Stomach (tissue), 9 donors: Measurements from ENCODE around the gene MXI1. TPM values are rescaled to one million over a fixed set of nuclear protein-coding genes. Genes with fewer than 3 reads are reported as not detected.

Source experiments
- DNase-seq, 2 donors: peaks; one replicate each; pipeline versions ENCODE4 v3.0.0 to v3.0.0-alpha.2; 2013 to 2019
- H3K27ac ChIP-seq, 5 donors: fragments of 200-600 bp in 4 of 5; sonication (generic) in 4 of 5; one replicate each; pipeline ENCODE4 v1.5.1; 2013 to 2019; ENCODE audit warnings: mild to moderate bottlenecking in 1 of 5, moderate library complexity in 1 of 5
- H3K27me3 ChIP-seq, 3 donors: fragments of 200-600 bp; sonication (generic); one replicate each; pipeline ENCODE4 v1.5.1; 2017 to 2019; ENCODE audit warnings: mixed run types in 1 of 3
- H3K36me3 ChIP-seq, 4 donors: fragments of 200-600 bp; sonication (generic); 1 replicate in 3 of 4; 2 replicates in 1 of 4; pipeline ENCODE4 v1.5.1; 2016 to 2019
- H3K4me1 ChIP-seq, 4 donors: fragments of 200-600 bp; sonication (generic); one replicate each; pipeline ENCODE4 v1.5.1; 2016 to 2019
- H3K4me3 ChIP-seq, 4 donors: fragments of 200-600 bp; sonication (generic) in 3 of 4; one replicate each; pipeline ENCODE4 v1.5.1; 2016 to 2019; ENCODE audit warnings: mild to moderate bottlenecking in 1 of 4
- H3K9me3 ChIP-seq, 4 donors: fragments of 200-600 bp; sonication (generic); one replicate each; pipeline ENCODE4 v1.5.1; 2016 to 2019
- EP300 ChIP-seq: sonication (generic); formaldehyde crosslinking; IDR thresholded peaks from one replicate; pipeline ENCODE4 v1.6.1; 2017; ENCODE audit warnings: antibody characterized with exemption
- POLR2A ChIP-seq, 4 donors: fragments of 450-650 bp; IDR thresholded peaks; one replicate each; pipeline ENCODE4 v1.6.1; 2016; ENCODE audit warnings: antibody characterized with exemption in 4 of 4, control low read depth in 2 of 4, mild to moderate bottlenecking in 1 of 4, moderate library complexity in 1 of 4
- POLR2AphosphoS5 ChIP-seq, 3 donors: sonication (generic); formaldehyde crosslinking; IDR thresholded peaks; one replicate each; pipeline ENCODE4 v1.6.1; 2016; ENCODE audit warnings: antibody characterized with exemption in 3 of 3
- WGBS, 5 donors: extraction: QIAGEN DNeasy Blood & Tissue Kit in 3 of 5; methylation state at CpG; one replicate each; pipeline versions ENCODE4 v1.1.5 to v1.1.7; 2013 to 2018; 5-methylcytosine and 5-hydroxymethylcytosine counted together
- intact Hi-C: fragments of 100-400 bp; cut with DNase I; formaldehyde crosslinking; loops from one replicate; pipeline ENCODE4 v1.15.1; 2023; ENCODE audit warnings: low total_unique reads
- polyA plus RNA-seq, 3 donors: library from polyadenylated mRNA; stranded (reverse); fragments of 200-250 nt; gene quantifications; one replicate each; pipeline ENCODE4 v1.2.3, GENCODE V29; 2013
- total RNA-seq, 5 donors: library from RNA; depleted of rRNA; stranded (reverse); fragments of >200 nt; gene quantifications; one replicate each; pipeline versions ENCODE4 v1.1.0 to v1.2.3, GENCODE V29; 2014 to 2016
- TF ChIP-seq, protein P1 (sequence below), 7 experiments: fragments of 450-650 bp in 4 of 7; fragments of 200-600 bp in 3 of 7; sonication (generic) in 3 of 7; IDR thresholded peaks; one replicate each; pipeline ENCODE4 v1.5.1; 2016 to 2019; ENCODE audit warnings: antibody characterized with exemption in 7 of 7, control low read depth in 2 of 7, mild to moderate bottlenecking in 1 of 7
- donor health status: healthy with polysubstance abuse.
- donor health status: Bipolar disorder and iron deficiency.
- donor health status: healthy.

MXI1 gene
- total and polyA plus RNA-seq, 8 donors, result 3.5 to 163 (median 34.3) TPM

DNA sequence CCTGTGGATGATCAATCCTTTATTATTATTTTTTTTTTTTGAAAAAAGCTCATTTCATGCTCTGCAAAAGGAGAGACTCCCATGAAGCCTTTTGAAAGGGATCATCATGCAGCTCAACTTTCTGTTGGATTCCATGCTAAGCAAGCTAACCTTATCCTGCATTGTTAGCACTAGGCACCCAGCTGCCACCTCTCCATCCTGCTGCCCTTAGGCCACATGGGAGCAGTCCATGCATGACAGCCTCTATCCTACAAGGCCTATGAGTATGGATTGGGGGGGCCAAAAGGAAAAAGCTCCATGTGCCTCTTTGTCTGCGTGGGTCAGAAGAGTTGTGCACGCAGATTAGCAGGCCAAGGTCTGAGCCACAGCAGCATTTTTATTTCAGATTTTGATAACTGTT is 78.1 kb downstream of the MXI1 start:
- intact Hi-C loops, result no loop called here
- WGBS, 5 donors, result 92 to 100% (median 98%) methylated on average over 2 of the region's 2 CpGs
- Histone ChIP-seq H3K27ac (no peak overlapping the region), H3K9me3 (no peaks in the 10 kb centered on the region), H3K4me1 (no peaks in the 10 kb centered on the region), H3K36me3 (peaks cover 12 to 81% (median 62%) of the 10 kb centered on the region in 4 donors), H3K4me3 (no peak overlapping the region), H3K27me3 (no peaks in the 10 kb centered on the region)
- TF ChIP-seq EP300 (no peak), POLR2AphosphoS5 (IDR thresholded peaks at IDR 0.05) (no peak), POLR2A (IDR thresholded peaks at IDR 0.05) (no peak)
- TF ChIP-seq, protein P1, sequence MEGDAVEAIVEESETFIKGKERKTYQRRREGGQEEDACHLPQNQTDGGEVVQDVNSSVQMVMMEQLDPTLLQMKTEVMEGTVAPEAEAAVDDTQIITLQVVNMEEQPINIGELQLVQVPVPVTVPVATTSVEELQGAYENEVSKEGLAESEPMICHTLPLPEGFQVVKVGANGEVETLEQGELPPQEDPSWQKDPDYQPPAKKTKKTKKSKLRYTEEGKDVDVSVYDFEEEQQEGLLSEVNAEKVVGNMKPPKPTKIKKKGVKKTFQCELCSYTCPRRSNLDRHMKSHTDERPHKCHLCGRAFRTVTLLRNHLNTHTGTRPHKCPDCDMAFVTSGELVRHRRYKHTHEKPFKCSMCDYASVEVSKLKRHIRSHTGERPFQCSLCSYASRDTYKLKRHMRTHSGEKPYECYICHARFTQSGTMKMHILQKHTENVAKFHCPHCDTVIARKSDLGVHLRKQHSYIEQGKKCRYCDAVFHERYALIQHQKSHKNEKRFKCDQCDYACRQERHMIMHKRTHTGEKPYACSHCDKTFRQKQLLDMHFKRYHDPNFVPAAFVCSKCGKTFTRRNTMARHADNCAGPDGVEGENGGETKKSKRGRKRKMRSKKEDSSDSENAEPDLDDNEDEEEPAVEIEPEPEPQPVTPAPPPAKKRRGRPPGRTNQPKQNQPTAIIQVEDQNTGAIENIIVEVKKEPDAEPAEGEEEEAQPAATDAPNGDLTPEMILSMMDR (IDR thresholded peaks at IDR 0.05), result no peak
- DNase-seq, result no peak

DNA sequence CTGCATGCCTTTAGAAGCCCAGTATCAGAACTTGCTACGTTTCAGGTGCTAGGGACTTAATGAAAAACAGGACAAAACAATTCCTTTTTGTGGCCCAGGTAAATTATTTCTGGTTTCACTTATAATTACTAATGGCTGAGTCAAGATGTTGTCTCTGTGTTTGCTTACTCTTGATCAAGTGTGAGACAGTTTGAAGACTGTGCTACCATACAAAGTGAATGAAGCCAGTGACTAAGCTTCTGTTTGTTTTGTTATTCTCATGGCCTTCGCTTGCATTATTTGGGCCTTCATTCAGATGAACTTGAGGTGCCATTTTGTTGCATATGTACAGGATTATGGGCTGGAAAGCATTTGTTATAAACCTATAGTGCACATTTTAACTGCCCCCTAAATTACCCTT is 79.4 kb downstream of the MXI1 start:
- Histone ChIP-seq H3K27ac (no peak overlapping the region), H3K9me3 (no peaks in the 10 kb centered on the region), H3K27me3 (no peaks in the 10 kb centered on the region), H3K4me1 (no peaks in the 10 kb centered on the region), H3K4me3 (no peak overlapping the region), H3K36me3 (peaks cover 12 to 82% (median 66%) of the 10 kb centered on the region in 4 donors)
- TF ChIP-seq POLR2A (IDR thresholded peaks at IDR 0.05) (no peak), EP300 (no peak), POLR2AphosphoS5 (IDR thresholded peaks at IDR 0.05) (no peak)
- TF ChIP-seq, protein P1 (IDR thresholded peaks at IDR 0.05), result no peak
- no peak for DNase-seq
- intact Hi-C loops, result no loop called here
- WGBS, 5 donors, result 82 to 91% (median 88%) methylated on average over 2 of the region's 2 CpGs

DNA sequence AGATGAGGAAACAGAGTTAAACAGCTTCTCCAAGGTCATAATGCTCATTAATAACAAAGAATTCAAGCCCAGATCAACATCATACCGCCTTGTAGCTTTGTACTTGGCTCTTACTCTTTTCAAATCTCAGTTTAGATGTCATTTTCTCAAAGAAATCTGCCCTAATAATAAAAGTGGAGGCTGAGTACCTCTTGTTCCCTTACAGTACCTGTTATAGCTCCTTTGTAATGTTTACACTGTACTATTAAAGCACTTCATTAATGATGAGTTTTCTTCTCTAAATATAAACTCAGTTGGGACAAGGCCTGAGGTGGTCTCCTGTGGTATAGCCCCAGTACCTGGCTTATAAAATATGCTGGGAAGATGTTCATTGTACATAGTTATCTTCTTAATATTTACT is 89.6 kb downstream of the MXI1 start:
- Histone ChIP-seq H3K27ac (no peak overlapping the region), H3K9me3 (no peaks in the 10 kb centered on the region)
- intact Hi-C loops, result no loop called here

DNA sequence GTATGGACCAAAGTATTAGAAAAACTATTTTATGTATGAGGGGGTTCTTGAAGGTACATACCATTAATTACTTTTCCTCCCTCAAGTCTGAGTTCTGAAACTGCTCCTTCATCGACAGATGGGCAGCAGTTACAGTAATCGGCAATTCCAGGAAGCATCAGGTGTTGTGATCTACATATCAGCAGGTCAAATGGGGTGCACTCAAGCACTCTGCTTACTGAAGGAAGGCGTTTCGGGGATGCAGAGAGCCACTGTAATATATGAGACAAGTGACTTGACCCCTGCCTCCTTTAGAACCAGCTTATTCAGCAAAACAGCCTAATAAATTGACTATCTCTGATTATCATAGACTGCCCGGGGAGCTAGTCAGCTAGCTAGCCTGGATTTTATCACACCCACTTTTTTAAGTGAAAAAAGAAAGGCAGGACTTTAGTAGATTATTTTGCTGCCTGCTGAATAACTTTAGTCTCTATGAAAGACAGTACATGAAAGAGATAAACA is 93.1 kb downstream of the MXI1 start:
- Histone ChIP-seq H3K4me3 (no peak overlapping the region), H3K9me3 (no peaks in the 10 kb centered on the region), H3K27me3 (no peaks in the 10 kb centered on the region), H3K36me3 (peaks cover 25 to 78% (median 71%) of the 10 kb centered on the region in 4 donors), H3K27ac (no peak overlapping the region), H3K4me1 (peaks cover 33 to 58% (median 45%) of the 10 kb centered on the region in 4 donors)
- no peak for DNase-seq
- no peak for TF ChIP-seq POLR2A (IDR thresholded peaks at IDR 0.05)
- TF ChIP-seq, protein P1 (IDR thresholded peaks at IDR 0.05), result no peak
- TF ChIP-seq EP300, result no peak
- TF ChIP-seq POLR2AphosphoS5 (IDR thresholded peaks at IDR 0.05), result no peak
- intact Hi-C loops, result no loop called here
- 41 to 58% (median 54%) methylated on average over 5 of the region's 5 CpGs for WGBS, 5 donors

More for the DNA sequence above, 89.6 kb downstream of the MXI1 start:
- Histone ChIP-seq H3K4me3 (no peak overlapping the region), H3K4me1 (peaks cover 15 to 39% (median 26%) of the 10 kb centered on the region in 4 donors), H3K36me3 (peaks cover 49 to 100% (median 95%) of the 10 kb centered on the region in 4 donors), H3K27me3 (no peaks in the 10 kb centered on the region)
- TF ChIP-seq, protein P1 (IDR thresholded peaks at IDR 0.05), result no peak
- TF ChIP-seq POLR2AphosphoS5 (IDR thresholded peaks at IDR 0.05), result no peak
- no peak for TF ChIP-seq POLR2A (IDR thresholded peaks at IDR 0.05)
- TF ChIP-seq EP300, result no peak
- WGBS, 5 donors, result 63 to 90% (median 78%) methylated on average over 1 of the region's 1 CpG
- no peak for DNase-seq
